GM18870 (cell line): ENCODE results near the gene PLA2G15.

Source experiments
- ATAC-seq: cut with Tn5 transposase; IDR thresholded peaks from one replicate; pipeline ENCODE4 v1.9.1; 2021; ENCODE audit warnings: moderate library complexity; ENCODE audit not compliant: unreplicated experiment

Gene PLA2G15

DNA sequence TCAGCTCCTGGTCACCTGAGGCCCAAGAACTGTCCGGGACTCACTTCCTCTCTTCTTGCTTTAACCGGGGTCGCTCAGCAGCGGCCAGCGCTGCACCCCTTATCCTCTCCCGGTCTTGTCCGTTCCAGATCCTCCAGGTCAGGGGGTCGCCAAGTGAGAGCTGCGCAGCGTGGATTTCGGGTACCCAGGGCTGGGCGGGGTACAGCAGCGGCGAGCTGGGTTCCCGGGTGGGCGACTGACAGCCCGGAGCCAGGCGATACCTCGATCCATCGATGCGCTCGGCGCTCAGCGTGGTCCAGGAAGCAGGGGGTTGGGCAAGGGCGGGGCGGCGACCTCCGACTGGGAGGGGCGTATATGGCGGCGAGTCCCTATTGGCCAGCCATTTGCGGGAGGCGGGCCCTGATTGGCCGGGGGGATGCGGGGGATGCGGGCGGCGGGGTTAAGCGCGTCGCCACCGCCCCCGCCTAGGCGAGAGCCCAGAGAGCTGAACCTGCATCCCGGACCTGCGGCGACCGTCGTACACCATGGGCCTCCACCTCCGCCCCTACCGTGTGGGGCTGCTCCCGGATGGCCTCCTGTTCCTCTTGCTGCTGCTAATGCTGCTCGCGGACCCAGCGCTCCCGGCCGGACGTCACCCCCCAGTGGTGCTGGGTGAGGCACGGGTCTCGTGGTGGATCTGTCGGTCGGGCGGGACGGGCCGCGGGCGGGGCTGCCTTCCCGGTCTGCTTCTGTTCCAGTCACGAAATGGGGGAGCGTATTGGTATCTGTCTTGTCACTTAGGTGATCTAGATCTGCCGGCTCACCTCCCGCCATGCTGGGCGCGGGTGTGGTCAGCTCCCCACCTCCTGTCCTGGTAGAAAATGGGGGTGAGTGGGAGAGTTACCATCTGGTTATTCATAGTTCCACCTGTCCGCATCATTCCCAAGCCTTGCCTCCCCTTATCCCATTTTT, at the start of gene PLA2G15:
Gene PLA2G15, plus strand, starts transcription at position 471 of the 951 bp plus-strand sequence. Its CDS starts 54 bp downstream, at position 525.
- ATAC-seq = peak; percentile 64

- ATAC-seq = no peak
These were observed 47.9 kb upstream of the PLA2G15 start for GRCh38 chr16:68197250-68197649.

GRCh38 chr16:68200088-68200783, 44.9 kb upstream of the PLA2G15 start:
- ATAC-seq = no peak

DNA sequence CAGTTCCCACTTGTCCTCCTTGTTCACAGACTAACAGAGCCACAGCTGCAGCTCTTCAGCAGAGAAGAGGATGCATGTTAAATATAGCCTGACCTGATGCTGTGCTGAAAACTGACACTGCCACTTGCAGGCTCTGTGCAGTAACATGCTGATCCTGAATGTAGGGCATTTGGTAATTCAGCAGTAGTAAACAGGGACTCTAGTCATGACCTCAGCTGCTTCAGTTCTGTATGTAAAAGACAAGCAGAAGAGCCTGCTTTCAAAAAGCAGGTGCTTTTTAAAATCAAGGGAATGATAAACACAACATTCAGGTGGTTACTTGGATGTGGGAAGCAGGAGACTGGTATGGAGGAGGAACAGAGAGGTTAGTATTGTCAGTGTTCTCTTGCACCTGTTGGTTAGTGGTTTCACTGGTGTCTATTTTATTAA, 43.1 kb upstream of the PLA2G15 start:
- ATAC-seq = no peak

DNA sequence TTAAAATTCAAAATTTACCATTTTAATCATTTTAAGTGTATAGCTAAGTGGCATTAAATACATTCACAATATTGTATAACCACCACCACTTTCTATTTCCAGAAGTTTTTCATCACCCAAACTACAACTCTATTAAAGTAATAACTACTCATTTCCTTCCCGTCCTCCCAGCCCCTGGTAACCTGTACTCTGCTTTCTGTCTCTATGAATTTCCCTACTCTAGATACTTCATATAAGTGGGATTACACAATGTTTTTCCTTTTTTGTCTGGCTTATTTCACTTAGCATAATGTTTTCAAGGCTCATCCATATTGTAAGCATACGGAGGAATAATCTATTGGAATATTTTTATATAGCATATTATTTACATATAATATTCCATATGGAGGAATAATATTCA, 38.9 kb upstream of the PLA2G15 start:
- no peak for ATAC-seq

GRCh38 chr16:68214726-68215125, 30.4 kb upstream of the PLA2G15 start:
- no peak for ATAC-seq

GRCh38 chr16:68215302-68215701, 29.9 kb upstream of the PLA2G15 start:
- ATAC-seq = no peak

DNA sequence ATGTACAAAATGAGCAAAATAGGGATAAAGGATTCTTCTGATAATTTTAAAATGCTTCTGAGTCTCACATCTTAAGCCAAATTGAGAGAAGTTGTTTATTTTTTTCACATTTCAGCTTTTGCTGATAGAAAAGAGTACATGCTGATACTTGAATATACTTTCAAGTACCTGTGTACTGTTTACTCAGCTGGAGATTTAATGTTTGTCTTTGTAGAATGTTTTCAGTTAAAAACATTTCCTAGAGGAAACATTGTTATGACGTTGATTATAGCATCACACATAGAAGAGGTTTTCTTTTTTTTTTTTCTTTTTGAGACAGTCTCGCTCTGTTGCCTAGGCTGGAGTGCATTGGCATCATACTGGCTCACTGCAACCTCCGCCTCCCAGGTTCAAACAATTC, 28.9 kb upstream of the PLA2G15 start:
- no peak for ATAC-seq

DNA sequence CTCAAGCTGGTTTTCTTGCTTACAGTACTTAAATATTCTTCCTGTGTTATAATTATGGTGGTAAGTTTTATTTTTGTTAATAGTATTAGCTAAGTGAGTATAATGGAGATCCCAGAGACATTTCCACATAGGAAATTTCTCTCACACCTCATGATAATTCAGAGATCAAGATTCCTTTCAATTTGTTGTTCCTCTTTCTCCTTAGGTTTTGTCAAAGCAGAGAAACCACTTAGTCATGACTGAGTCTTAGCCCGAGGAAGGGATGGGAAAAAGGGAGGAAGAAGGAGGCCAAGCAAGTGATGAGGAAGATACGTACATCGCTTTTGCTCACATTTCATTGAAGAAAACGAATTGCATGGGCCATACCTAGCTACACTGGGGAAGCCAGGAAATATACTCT, 27.7 kb upstream of the PLA2G15 start:
- ATAC-seq = no peak

GRCh38 chr16:68219725-68220351, 25.3 kb upstream of the PLA2G15 start:
- ATAC-seq = no peak

GRCh38 chr16:68223072-68223471, 22.1 kb upstream of the PLA2G15 start:
- no peak for ATAC-seq

DNA sequence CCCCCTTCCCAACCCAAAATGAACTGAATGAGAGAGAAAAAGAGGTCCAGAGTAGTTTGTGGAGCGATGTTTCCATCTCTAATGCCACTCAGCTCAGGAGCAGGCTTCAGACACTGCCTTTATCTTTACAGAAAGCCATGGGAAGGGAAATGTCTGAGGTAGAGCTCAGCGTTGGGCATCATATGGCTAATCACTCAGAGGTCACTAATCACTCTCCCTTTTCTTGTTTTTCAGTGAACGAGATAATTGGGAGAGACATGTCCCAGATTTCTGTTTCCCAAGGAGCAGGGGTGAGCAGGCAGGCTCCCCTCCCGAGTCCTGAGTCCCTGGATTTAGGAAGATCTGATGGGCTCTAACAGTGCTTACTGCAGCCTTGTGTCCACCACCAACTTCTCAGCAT, 19.1 kb upstream of the PLA2G15 start:
- ATAC-seq = no peak

DNA sequence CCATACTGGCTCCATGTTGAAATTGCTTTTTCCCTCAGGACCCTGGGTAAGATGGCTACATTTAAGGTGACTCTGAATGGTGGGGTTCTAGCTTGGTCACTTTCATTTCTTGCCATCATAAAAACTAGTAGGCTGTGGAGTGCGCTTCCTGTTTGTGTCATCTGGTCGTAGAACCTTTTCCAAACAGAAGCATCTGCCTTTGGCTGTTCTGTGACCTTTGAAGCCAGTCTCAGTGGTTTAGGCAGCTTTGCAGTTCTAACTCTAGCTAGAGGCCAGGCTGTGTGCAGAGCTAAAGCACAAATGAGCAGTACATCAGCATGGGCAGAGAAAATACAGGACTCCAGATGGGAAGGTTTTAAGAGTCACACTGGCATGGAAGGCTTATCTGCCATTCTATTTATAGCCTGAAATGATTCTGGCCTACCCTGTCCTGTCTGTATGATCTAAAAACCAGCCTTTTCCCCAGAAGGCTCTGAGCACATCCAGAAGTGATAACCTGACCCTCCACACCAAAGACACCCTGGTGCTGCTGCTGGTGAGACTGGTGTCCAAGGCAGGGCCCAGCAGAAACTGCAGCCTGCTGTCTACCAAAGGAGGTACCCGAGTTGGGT, 17.9 kb upstream of the PLA2G15 start:
- ATAC-seq = no peak

- ATAC-seq = no peak
These were observed 17.2 kb upstream of the PLA2G15 start for GRCh38 chr16:68227850-68228553.

DNA sequence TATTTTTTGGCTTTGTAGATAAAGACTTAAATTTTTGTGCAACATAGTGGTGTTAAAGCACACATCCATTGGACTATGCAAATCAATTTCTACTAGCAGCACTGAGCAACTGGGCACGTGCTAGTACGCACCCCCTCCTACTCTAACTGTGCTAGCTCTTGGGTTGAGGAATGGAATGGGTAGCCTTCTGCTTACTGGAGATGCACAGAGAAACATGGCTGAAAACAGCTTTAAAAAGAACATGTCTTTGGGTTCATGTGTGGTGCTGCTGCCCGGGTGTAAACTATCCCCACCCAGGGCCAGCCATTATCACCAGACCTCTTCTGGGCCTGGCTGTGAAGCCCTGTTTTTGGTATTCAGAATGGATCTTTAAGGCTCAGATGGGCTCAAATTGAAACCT, 16.5 kb upstream of the PLA2G15 start:
- ATAC-seq = no peak

- ATAC-seq = no peak
These were observed 15.6 kb upstream of the PLA2G15 start for GRCh38 chr16:68229431-68230175.

DNA sequence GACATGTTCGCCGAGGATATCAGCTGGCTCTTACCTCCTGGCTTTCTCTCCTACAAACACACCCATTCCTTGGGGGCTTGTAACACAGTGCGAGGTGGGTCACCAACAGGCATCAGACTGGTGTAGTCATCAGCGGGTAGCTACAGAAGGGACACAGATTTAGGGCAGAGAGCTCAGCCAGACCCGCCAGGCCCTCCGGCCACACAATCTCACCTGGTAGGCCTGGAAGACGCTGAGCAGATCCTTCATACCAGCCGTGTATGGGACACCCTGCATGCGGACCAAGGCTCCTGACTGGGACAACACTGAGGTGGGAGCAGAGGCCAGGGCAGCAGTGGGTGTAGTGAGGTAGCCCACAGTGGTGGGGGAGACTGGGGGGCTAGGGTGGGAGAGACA, 15.0 kb upstream of the PLA2G15 start:
- no peak for ATAC-seq

DNA sequence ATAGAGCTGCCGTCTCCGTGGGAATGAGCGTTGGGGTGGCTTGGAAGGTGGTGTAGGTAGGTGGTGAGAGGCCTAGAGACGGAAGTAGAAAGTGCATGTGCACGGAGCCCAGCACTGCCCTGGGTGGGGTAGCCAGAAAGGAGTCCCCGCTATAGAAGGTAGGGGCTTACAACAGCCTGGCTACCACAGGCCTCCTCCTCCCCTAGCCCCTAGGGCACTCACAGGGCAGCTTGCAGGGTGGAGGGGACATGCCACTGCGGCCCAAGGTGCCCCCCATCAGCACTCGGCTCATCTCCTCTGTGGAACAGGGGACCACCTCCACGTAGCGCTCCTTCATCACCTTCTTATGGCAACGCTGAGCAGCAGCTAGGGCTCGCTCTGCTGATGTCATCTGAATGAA, 14.2 kb upstream of the PLA2G15 start:
- no peak for ATAC-seq

- ATAC-seq = no peak
These were observed 13.6 kb upstream of the PLA2G15 start for GRCh38 chr16:68231384-68232136.
